Liver (tissue), 9 donors: ENCODE measurements around the gene UNC5A. TPM values are rescaled to one million over a fixed set of nuclear protein-coding genes. Genes with fewer than 3 reads are reported as not detected.

Experiments used
- DNase-seq: peaks from one replicate; pipeline ENCODE4 v3.0.0-alpha.2; 2017; ENCODE audit warnings: low spot score
- H3K27ac ChIP-seq, 2 donors: one replicate each; pipeline ENCODE4 v1.7.0; 2013; ENCODE audit warnings: inconsistent platforms in 2 of 2, low read length in 2 of 2, control low read depth in 1 of 2, low read depth in 1 of 2, mild to moderate bottlenecking in 1 of 2
- H3K27me3 ChIP-seq, 4 donors: one replicate each; pipeline versions ENCODE4 v1.6.1 to v1.7.0; 2013; ENCODE audit warnings: low read length in 3 of 4, inconsistent platforms in 1 of 4, mild to moderate bottlenecking in 1 of 4, moderate library complexity in 1 of 4; ENCODE audit not compliant: control insufficient read depth in 4 of 4, insufficient read depth in 4 of 4
- H3K36me3 ChIP-seq, 4 donors: one replicate each; pipeline versions ENCODE4 v1.6.1 to v1.7.0; 2013; ENCODE audit warnings: low read length in 3 of 4, mild to moderate bottlenecking in 3 of 4, low read depth in 1 of 4, moderate library complexity in 1 of 4; ENCODE audit not compliant: control insufficient read depth in 4 of 4, insufficient read depth in 3 of 4
- H3K4me1 ChIP-seq, 4 donors: one replicate each; pipeline versions ENCODE4 v1.6.1 to v1.7.0; 2013; ENCODE audit warnings: low read length in 3 of 4, mild to moderate bottlenecking in 3 of 4, moderate library complexity in 1 of 4; ENCODE audit not compliant: control insufficient read depth in 4 of 4, insufficient read depth in 4 of 4
- H3K4me3 ChIP-seq, 3 donors: one replicate each; pipeline versions ENCODE4 v1.6.1 to v1.7.0; 2013; ENCODE audit warnings: low read length in 3 of 3, control low read depth in 1 of 3, low read depth in 1 of 3, mild to moderate bottlenecking in 1 of 3
- H3K9ac ChIP-seq, 2 donors: one replicate each; pipeline ENCODE4 v1.7.0; 2013; ENCODE audit warnings: low read length in 2 of 2, mild to moderate bottlenecking in 2 of 2, moderate library complexity in 2 of 2, control low read depth in 1 of 2, low read depth in 1 of 2
- H3K9me3 ChIP-seq, 4 donors: one replicate each; pipeline versions ENCODE4 v1.6.1 to v1.7.0; 2013; ENCODE audit warnings: low read length in 3 of 4; ENCODE audit not compliant: control insufficient read depth in 4 of 4
- EGR1 ChIP-seq, 2 donors: IDR thresholded peaks; 2 replicates each; pipeline ENCODE4 v1.6.1; 2016 to 2018; ENCODE audit warnings: antibody characterized with exemption in 2 of 2, low read depth in 2 of 2
- FOXA1 ChIP-seq: IDR thresholded peaks from 2 replicates; pipeline ENCODE4 v1.6.1; 2016; ENCODE audit warnings: antibody characterized with exemption
- FOXA2 ChIP-seq: IDR thresholded peaks from 2 replicates; pipeline ENCODE4 v1.6.1; 2016; ENCODE audit warnings: antibody characterized with exemption
- GABPA ChIP-seq, 2 donors: IDR thresholded peaks in 1 of 2; conservative IDR thresholded peaks in 1 of 2; 2 replicates each; pipeline ENCODE4 v1.6.1; 2016; ENCODE audit warnings: antibody characterized with exemption in 2 of 2, mild to moderate bottlenecking in 1 of 2, moderate library complexity in 1 of 2
- HNF4A ChIP-seq, 2 donors: conservative IDR thresholded peaks; 2 replicates each; pipeline ENCODE4 v1.6.1; 2016; ENCODE audit warnings: antibody characterized with exemption in 2 of 2, mild to moderate bottlenecking in 2 of 2
- HNF4G ChIP-seq: IDR thresholded peaks from 2 replicates; pipeline ENCODE4 v1.6.1; 2016; ENCODE audit warnings: antibody characterized with exemption
- JUND ChIP-seq, 2 donors: IDR thresholded peaks; 2 replicates each; pipeline ENCODE4 v1.6.1; 2016; ENCODE audit warnings: antibody characterized with exemption in 2 of 2
- NR2F2 ChIP-seq: IDR thresholded peaks from 2 replicates; pipeline ENCODE4 v1.6.1; 2016; ENCODE audit warnings: antibody characterized with exemption
- RAD21 ChIP-seq, 2 donors: IDR thresholded peaks; 2 replicates each; pipeline ENCODE4 v1.6.1; 2016; ENCODE audit warnings: antibody characterized with exemption in 2 of 2, mild to moderate bottlenecking in 2 of 2
- RXRA ChIP-seq, 2 donors: IDR thresholded peaks; 2 replicates each; pipeline ENCODE4 v1.6.1; 2017 to 2018; ENCODE audit warnings: antibody characterized with exemption in 2 of 2, mild to moderate bottlenecking in 1 of 2
- SP1 ChIP-seq: IDR thresholded peaks from 2 replicates; pipeline ENCODE4 v1.6.1; 2018; ENCODE audit warnings: antibody characterized with exemption, mild to moderate bottlenecking
- TAF1 ChIP-seq: conservative IDR thresholded peaks from 2 replicates; pipeline ENCODE4 v1.6.1; 2016; ENCODE audit warnings: antibody characterized with exemption, mild to moderate bottlenecking
- YY1 ChIP-seq: IDR thresholded peaks from 2 replicates; pipeline ENCODE4 v1.6.1; 2016; ENCODE audit warnings: antibody characterized with exemption, mild to moderate bottlenecking
- WGBS: extraction: QIAGEN DNeasy Blood & Tissue Kit; methylation state at CpG from one replicate; pipeline ENCODE4 v1.1.7; 2013; 5-methylcytosine and 5-hydroxymethylcytosine counted together
- polyA plus RNA-seq, 2 donors: library from polyadenylated mRNA; stranded (reverse) in 1 of 2; unstranded in 1 of 2; fragments of 200-250 nt in 1 of 2; fragments of >200 nt in 1 of 2; fragmentation: Nextera tagmentation in 1 of 2; extraction: Ambion mirVana in 1 of 2; gene quantifications; one replicate each; pipeline versions ENCODE4 v1.2.1 to v1.2.3, GENCODE V29; 2013 to 2015
- total RNA-seq, 2 donors: library from RNA; depleted of rRNA; stranded (reverse); fragments of >200 nt; gene quantifications; one replicate each; pipeline ENCODE4 v1.2.3, GENCODE V29; 2014
- TF ChIP-seq, protein P1 (sequence below): IDR thresholded peaks from 2 replicates; pipeline ENCODE4 v1.6.1; 2016; ENCODE audit warnings: antibody characterized with exemption
- TF ChIP-seq, protein P2 (sequence below): fragments of 150-350 bp; IDR thresholded peaks from 2 replicates; pipeline ENCODE4 v1.5.1; 2017; ENCODE audit warnings: improper control_type of control experiment, low read depth, low read length; ENCODE audit not compliant: missing input control
- TF ChIP-seq, protein P3 (sequence below): IDR thresholded peaks from 2 replicates; pipeline ENCODE4 v1.6.1; 2016; ENCODE audit warnings: antibody characterized with exemption
- TF ChIP-seq, protein P4 (sequence below): IDR thresholded peaks from 2 replicates; pipeline ENCODE4 v1.6.1; 2016; ENCODE audit warnings: antibody characterized with exemption, mild to moderate bottlenecking
- TF ChIP-seq, protein P5 (sequence below): IDR thresholded peaks from 2 replicates; pipeline ENCODE4 v1.6.1; 2016; ENCODE audit warnings: antibody characterized with exemption
- donor health status: healthy.
- donor health status: healthy.
- donor health status: healthy.
- donor health status: healthy.
- donor health status: healthy.

Gene UNC5A
- total and polyA plus RNA-seq, 4 donors = under 0.01 to 0.07 (median 0.03) TPM; not detected in 1

DNA sequence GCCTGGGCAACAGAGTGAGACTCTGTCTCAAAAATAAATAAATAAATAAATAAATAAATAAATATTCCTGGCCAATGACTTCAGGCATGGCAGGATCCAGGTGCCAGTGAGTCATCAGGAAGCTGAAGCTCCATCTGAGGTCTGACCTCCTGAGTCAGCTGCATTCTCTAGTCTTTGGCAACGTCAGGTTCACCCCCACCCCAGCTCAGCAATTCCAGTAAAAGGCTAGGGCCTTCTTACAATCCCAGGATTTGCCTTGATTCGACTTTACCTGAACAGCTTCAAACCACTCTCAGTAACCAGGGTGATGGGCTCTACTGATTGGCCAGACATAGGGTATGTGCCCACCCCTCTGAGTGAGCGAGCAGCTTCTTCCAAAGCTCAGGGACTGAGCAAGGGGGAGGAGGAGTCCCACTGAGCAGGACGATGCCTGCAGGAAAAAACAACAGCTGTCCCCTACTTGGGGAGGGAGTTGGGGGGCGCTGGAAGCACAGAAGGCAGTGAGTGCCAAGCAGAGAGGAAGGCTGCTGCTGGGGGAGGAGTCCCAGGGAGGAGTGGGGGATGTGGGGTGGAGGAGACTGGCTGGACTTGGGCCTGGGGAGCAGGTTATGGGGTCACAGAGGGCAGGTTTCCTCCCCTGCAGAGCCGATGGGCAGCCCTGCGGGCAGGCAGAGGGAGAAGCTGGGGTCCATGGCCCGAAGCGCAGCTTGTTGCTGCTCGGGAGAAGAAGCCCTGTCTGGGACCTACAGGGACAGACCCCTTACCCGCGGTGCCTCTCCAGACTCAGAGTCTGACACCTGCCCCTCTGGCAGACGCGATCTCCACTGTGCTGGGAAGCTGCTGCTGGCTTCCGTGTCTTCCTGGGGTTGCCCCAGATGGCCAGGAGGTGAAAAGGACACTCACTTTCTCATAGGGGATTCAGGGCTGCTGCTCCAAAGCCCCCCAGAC lies 25.9 kb upstream of the UNC5A start:
- H3K9ac ChIP-seq = no peak overlapping the region
- WGBS = 23% methylated on average over 15 of the region's 15 CpGs
- no peaks in the 10 kb centered on the region for H3K4me1 ChIP-seq
- TF ChIP-seq, protein P1, sequence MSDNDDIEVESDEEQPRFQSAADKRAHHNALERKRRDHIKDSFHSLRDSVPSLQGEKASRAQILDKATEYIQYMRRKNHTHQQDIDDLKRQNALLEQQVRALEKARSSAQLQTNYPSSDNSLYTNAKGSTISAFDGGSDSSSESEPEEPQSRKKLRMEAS = no peak
- no peak for TF ChIP-seq YY1
- TF ChIP-seq FOXA1 = no peak
- TF ChIP-seq, protein P2, sequence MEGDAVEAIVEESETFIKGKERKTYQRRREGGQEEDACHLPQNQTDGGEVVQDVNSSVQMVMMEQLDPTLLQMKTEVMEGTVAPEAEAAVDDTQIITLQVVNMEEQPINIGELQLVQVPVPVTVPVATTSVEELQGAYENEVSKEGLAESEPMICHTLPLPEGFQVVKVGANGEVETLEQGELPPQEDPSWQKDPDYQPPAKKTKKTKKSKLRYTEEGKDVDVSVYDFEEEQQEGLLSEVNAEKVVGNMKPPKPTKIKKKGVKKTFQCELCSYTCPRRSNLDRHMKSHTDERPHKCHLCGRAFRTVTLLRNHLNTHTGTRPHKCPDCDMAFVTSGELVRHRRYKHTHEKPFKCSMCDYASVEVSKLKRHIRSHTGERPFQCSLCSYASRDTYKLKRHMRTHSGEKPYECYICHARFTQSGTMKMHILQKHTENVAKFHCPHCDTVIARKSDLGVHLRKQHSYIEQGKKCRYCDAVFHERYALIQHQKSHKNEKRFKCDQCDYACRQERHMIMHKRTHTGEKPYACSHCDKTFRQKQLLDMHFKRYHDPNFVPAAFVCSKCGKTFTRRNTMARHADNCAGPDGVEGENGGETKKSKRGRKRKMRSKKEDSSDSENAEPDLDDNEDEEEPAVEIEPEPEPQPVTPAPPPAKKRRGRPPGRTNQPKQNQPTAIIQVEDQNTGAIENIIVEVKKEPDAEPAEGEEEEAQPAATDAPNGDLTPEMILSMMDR = no peak
- no peak for TF ChIP-seq RAD21 (IDR thresholded peaks at IDR 0.05)
- no peak overlapping the region for H3K27ac ChIP-seq
- peaks cover 0 to 5% (median 0%) of the 10 kb centered on the region in 4 donors for H3K27me3 ChIP-seq
- H3K9me3 ChIP-seq = no peaks in the 10 kb centered on the region
- DNase-seq = no peak
- H3K4me3 ChIP-seq = no peak overlapping the region
- H3K36me3 ChIP-seq = no peaks in the 10 kb centered on the region

DNA sequence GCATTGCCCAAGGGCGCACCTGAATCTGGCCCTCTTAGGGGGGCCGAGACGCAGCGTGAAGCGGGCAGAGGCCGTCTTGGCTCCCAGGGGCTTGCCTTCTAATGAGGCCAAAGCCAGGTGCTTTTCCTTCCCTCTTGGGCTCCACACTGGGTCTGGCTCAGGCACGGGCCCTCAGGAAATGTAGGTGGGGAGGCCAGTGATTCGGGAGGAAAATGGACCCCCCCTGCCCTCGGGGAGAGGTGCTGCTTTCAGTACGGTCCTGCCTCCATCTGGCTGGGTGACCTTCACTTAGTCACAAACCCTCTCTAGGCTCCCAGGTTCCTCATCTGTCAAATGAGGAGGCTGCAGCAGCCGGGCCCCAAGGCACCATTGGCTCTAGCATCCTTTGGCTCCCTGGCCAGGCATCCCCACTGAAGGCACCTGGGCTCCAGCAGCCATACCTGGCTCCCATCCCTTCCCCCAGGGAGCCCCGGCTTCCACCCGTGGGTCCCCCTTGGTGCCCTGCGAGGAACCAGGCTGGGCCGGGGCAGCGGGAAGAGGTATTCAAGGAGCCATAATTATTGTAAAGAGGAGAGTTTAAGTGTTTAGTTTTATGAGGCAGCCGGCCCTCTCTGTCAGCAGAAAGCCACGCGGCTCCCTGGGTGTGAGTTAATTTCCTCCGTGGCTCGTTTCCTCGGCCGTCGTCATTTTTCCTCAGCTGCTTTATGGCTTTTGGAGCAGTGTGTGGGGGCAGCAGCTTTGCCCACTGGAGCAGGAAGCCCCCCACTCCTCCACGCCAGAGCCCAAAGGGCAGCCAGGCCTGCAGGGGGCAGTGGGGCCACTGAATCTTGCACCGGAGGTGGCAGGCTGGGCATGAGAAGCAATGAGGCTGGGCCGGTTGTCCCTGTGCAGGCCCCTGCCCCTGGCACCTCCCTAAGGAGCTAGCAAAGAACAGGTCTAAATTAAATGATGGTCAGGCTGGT lies 24.9 kb upstream of the UNC5A start:
- Histone ChIP-seq H3K27me3 (peaks cover 0 to 5% (median 0%) of the 10 kb centered on the region in 4 donors), H3K27ac (no peak overlapping the region), H3K9ac (no peak overlapping the region), H3K9me3 (no peaks in the 10 kb centered on the region), H3K36me3 (no peaks in the 10 kb centered on the region), H3K4me3 (no peak overlapping the region), H3K4me1 (no peaks in the 10 kb centered on the region)
- TF ChIP-seq RXRA (IDR thresholded peaks at IDR 0.05) = no peak
- TF ChIP-seq GABPA (IDR thresholded peaks at IDR 0.05 in 1 of 2, conservative IDR thresholded peaks at IDR 0.05 in 1 of 2) = no peak
- no peak for TF ChIP-seq JUND (IDR thresholded peaks at IDR 0.05)
- no peak for TF ChIP-seq YY1
- no peak for TF ChIP-seq RAD21 (IDR thresholded peaks at IDR 0.05)
- no peak for TF ChIP-seq FOXA2
- TF ChIP-seq, protein P1 = no peak
- TF ChIP-seq SP1 = no peak
- TF ChIP-seq, protein P2 = no peak
- TF ChIP-seq TAF1 = no peak
- TF ChIP-seq, protein P3, sequence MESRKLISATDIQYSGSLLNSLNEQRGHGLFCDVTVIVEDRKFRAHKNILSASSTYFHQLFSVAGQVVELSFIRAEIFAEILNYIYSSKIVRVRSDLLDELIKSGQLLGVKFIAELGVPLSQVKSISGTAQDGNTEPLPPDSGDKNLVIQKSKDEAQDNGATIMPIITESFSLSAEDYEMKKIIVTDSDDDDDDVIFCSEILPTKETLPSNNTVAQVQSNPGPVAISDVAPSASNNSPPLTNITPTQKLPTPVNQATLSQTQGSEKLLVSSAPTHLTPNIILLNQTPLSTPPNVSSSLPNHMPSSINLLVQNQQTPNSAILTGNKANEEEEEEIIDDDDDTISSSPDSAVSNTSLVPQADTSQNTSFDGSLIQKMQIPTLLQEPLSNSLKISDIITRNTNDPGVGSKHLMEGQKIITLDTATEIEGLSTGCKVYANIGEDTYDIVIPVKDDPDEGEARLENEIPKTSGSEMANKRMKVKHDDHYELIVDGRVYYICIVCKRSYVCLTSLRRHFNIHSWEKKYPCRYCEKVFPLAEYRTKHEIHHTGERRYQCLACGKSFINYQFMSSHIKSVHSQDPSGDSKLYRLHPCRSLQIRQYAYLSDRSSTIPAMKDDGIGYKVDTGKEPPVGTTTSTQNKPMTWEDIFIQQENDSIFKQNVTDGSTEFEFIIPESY = no peak
- TF ChIP-seq EGR1 (IDR thresholded peaks at IDR 0.05; ENCODE audit: low read depth in 2 of 2) = no peak
- no peak for TF ChIP-seq HNF4G
- TF ChIP-seq FOXA1 = no peak
- TF ChIP-seq, protein P4, sequence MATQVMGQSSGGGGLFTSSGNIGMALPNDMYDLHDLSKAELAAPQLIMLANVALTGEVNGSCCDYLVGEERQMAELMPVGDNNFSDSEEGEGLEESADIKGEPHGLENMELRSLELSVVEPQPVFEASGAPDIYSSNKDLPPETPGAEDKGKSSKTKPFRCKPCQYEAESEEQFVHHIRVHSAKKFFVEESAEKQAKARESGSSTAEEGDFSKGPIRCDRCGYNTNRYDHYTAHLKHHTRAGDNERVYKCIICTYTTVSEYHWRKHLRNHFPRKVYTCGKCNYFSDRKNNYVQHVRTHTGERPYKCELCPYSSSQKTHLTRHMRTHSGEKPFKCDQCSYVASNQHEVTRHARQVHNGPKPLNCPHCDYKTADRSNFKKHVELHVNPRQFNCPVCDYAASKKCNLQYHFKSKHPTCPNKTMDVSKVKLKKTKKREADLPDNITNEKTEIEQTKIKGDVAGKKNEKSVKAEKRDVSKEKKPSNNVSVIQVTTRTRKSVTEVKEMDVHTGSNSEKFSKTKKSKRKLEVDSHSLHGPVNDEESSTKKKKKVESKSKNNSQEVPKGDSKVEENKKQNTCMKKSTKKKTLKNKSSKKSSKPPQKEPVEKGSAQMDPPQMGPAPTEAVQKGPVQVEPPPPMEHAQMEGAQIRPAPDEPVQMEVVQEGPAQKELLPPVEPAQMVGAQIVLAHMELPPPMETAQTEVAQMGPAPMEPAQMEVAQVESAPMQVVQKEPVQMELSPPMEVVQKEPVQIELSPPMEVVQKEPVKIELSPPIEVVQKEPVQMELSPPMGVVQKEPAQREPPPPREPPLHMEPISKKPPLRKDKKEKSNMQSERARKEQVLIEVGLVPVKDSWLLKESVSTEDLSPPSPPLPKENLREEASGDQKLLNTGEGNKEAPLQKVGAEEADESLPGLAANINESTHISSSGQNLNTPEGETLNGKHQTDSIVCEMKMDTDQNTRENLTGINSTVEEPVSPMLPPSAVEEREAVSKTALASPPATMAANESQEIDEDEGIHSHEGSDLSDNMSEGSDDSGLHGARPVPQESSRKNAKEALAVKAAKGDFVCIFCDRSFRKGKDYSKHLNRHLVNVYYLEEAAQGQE = no peak
- TF ChIP-seq, protein P5, sequence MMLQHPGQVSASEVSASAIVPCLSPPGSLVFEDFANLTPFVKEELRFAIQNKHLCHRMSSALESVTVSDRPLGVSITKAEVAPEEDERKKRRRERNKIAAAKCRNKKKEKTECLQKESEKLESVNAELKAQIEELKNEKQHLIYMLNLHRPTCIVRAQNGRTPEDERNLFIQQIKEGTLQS = no peak
- TF ChIP-seq HNF4A (conservative IDR thresholded peaks at IDR 0.05) = no peak
- no peak for TF ChIP-seq NR2F2
- no peak for DNase-seq
- 62% methylated on average over 27 of the region's 27 CpGs for WGBS
